Measurements from ENCODE around the gene PSME1. TPM values are rescaled to one million over a fixed set of nuclear protein-coding genes. Genes with fewer than 3 reads are reported as not detected.

Gene PSME1
- total and polyA plus RNA-seq, 2 donors (not counting 3 experiments of a cell fraction or from before 2014, with no cell fraction given) = 98.1 to 135 TPM

- H3K9ac ChIP-seq (replicated peaks; ENCODE audit: extremely low read depth, insufficient read depth, low read length) = no peak overlapping the region
- CTCF ChIA-PET = interaction anchor here (0.8 to 9.6 kb wide), 5 partner anchors 12 to 51 kb away, joined by 3 to 319 read pairs (median 40); partner anchors contain the start of genes DCAF11 and NRL
- intact Hi-C loops (cut with micrococcal nuclease) (no loop called here), dilution Hi-C loops (cut with MboI; ENCODE audit: extremely low pct_ligation_motif_present, low sequenced_read_pairs) (no loop called here)
- no peaks in the 10 kb centered on the region for H3K9me1 ChIP-seq (replicated peaks; ENCODE audit: control insufficient read depth, extremely low read depth, insufficient read depth, low read length)
- BruUV-seq (replicated peaks) = TSS peak; percentile 38
- no peak overlapping the region for H2AFZ ChIP-seq (ENCODE audit: low read depth, low read length)
- peaks cover 4% of the 10 kb centered on the region for H3K79me2 ChIP-seq (ENCODE audit: control insufficient read depth, insufficient read depth, low read length)
- no peaks in the 10 kb centered on the region for H3K27me3 ChIP-seq (ENCODE audit: control insufficient read depth in 2 of 2, insufficient read depth in 2 of 2, low read length in 2 of 2)
- H4K20me1 ChIP-seq (replicated peaks; ENCODE audit: control insufficient read depth, extremely low read depth, insufficient read depth, low read length) = no peaks in the 10 kb centered on the region
- no peak overlapping the region for H3K4me2 ChIP-seq (ENCODE audit: insufficient read depth, low read length)
- H3K27ac ChIP-seq (ENCODE audit: insufficient read depth, low read depth, low read length) = no peak overlapping the region
- POLR2A ChIA-PET = interaction anchor here (3.1 kb wide), 1 partner anchor 22 kb away, joined by 11 read pairs; the partner anchor contains the start of genes DCAF11 and NRL
- H3K4me3 ChIP-seq (replicated peaks in 1 of 3; ENCODE audit: insufficient read depth in 1 of 3, low read depth in 1 of 3, low read length in 3 of 3) = no peak overlapping the region
- H3K4me1 ChIP-seq (ENCODE audit: control insufficient read depth, extremely low read depth, insufficient read depth, low read length) = peaks cover 9% of the 10 kb centered on the region
- FAIRE-seq (no peak), DNase-seq (ENCODE audit: low read depth, low spot score) (no peak)
- H3K9me3 ChIP-seq (replicated peaks; ENCODE audit: control insufficient read depth, insufficient read depth, low read length) = no peaks in the 10 kb centered on the region
- TF ChIP-seq EZH2 (IDR thresholded peaks at IDR 0.05; ENCODE audit: borderline replicate concordance, low read depth, low read length, severe bottlenecking) (no peak), MYC (IDR thresholded peaks at IDR 0.05; ENCODE audit: low read depth, low read length) (no peak), FOS (IDR thresholded peaks at IDR 0.05; ENCODE audit: borderline replicate concordance, insufficient read depth, low read length) (no peak)
- no peaks in the 10 kb centered on the region for H3K36me3 ChIP-seq (ENCODE audit: control insufficient read depth in 2 of 2, extremely low read depth in 1 of 2, insufficient read depth in 2 of 2, low read length in 2 of 2)
Measured at GRCh38 chr14:24092505-24093206, 43.3 kb upstream of the PSME1 start.

- Histone ChIP-seq H3K4me2 (ENCODE audit: insufficient read depth, low read length) (no peak overlapping the region), H3K9me3 (replicated peaks; ENCODE audit: control insufficient read depth, insufficient read depth, low read length) (no peaks in the 10 kb centered on the region), H3K9ac (replicated peaks; ENCODE audit: extremely low read depth, insufficient read depth, low read length) (no peak overlapping the region), H3K27ac (ENCODE audit: insufficient read depth, low read depth, low read length) (no peak overlapping the region), H2AFZ (ENCODE audit: low read depth, low read length) (peak overlapping the region; percentile 84), H3K27me3 (ENCODE audit: control insufficient read depth in 2 of 2, insufficient read depth in 2 of 2, low read length in 2 of 2) (no peaks in the 10 kb centered on the region), H3K4me1 (ENCODE audit: control insufficient read depth, extremely low read depth, insufficient read depth, low read length) (peaks cover 9% of the 10 kb centered on the region), H3K4me3 (replicated peaks in 1 of 3; ENCODE audit: insufficient read depth in 1 of 3, low read depth in 1 of 3, low read length in 3 of 3) (peak overlapping the region in 1 of 3 experiments; percentile 74), H3K79me2 (ENCODE audit: control insufficient read depth, insufficient read depth, low read length) (peaks cover 4% of the 10 kb centered on the region), H4K20me1 (replicated peaks; ENCODE audit: control insufficient read depth, extremely low read depth, insufficient read depth, low read length) (no peaks in the 10 kb centered on the region), H3K36me3 (ENCODE audit: control insufficient read depth in 2 of 2, extremely low read depth in 1 of 2, insufficient read depth in 2 of 2, low read length in 2 of 2) (no peaks in the 10 kb centered on the region), H3K9me1 (replicated peaks; ENCODE audit: control insufficient read depth, extremely low read depth, insufficient read depth, low read length) (no peaks in the 10 kb centered on the region)
- DNase-seq (ENCODE audit: low read depth, low spot score) = no peak
- ChIA-PET POLR2A (interaction anchor here (0.7 to 3.1 kb wide), 3 partner anchors 10 to 21 kb away, joined by 3 to 11 read pairs (median 4); partner anchors contain the start of genes DCAF11 and NRL), CTCF (interaction anchor here (0.8 to 9.6 kb wide), 8 partner anchors 11 to 214 kb away, joined by 3 to 319 read pairs (median 6); partner anchors contain the start of genes CIDEB, DCAF11 and NRL)
- no TSS peak for BruUV-seq (replicated peaks)
- no peak for FAIRE-seq
- dilution Hi-C loops (cut with MboI; ENCODE audit: extremely low pct_ligation_motif_present, low sequenced_read_pairs) = no loop called here
- intact Hi-C loops (cut with micrococcal nuclease) = no loop called here
- TF ChIP-seq GATA2 (IDR thresholded peaks at IDR 0.05; ENCODE audit: insufficient read depth, insufficient read length, low read depth, low read length) (no peak), MYC (IDR thresholded peaks at IDR 0.05; ENCODE audit: low read depth, low read length) (no peak), MAX (IDR thresholded peaks at IDR 0.05; ENCODE audit: insufficient read depth, insufficient read length) (no peak), POLR2AphosphoS5 (IDR thresholded peaks at IDR 0.05; ENCODE audit: insufficient read depth, low read depth, low read length) (no peak), POLR2A (IDR thresholded peaks at IDR 0.05; ENCODE audit: low read depth, low read length) (no peak), EZH2 (IDR thresholded peaks at IDR 0.05; ENCODE audit: borderline replicate concordance, low read depth, low read length, severe bottlenecking) (no peak)
Measured at GRCh38 chr14:24093207-24093900, 42.6 kb upstream of the PSME1 start.

Data from endothelial cell of umbilical vein (primary cell).